Measurements from ENCODE around the gene IFITM1. TPM values are rescaled to one million over a fixed set of nuclear protein-coding genes. Genes with fewer than 3 reads are reported as not detected.

Gene IFITM1
- total and polyA plus RNA-seq, 2 of the 4 experiments (the other 2 are of a cell fraction) = 24.2 to 68.9 TPM

DNA sequence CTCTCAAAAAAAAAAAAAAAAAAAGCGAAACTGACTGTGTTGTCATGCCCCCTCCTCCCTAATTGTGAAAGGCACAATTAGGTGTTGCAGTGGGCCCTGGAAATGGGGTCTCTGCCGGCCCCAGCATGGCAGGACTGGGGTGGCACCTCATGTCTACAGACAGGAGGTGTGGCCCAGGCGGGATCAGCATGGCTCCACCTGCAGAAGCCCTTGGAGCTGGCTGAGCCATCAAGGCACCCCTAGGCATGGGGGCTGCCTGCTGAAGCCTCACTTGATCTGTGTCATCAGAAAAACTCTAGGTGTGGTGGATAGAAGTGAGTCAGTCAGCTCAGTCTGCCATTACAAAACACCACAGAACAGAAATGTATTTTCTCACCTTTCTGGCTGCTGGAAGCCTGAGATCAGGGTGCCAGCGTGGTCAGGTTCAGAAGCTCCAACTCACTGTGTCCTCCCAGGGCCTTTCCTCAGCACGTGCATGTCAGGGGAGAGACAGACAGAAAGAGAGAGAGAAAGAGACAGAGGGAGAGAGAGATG, 45.4 kb downstream of the IFITM1 start:
- Histone ChIP-seq H3K23ac (ENCODE audit: low read depth, low read length) (no peak overlapping the region), H4K91ac (ENCODE audit: insufficient read depth, low read depth, low read length) (no peak overlapping the region), H2BK15ac (ENCODE audit: low read depth, low read length) (no peak overlapping the region), H3K79me1 (ENCODE audit: low read depth in 1 of 2, low read length in 2 of 2) (peaks cover 0 to 14% of the 10 kb centered on the region in 2 experiments; a peak in 1 of 4 replicates), H2BK20ac (ENCODE audit: low read depth, low read length) (no peak overlapping the region), H4K5ac (ENCODE audit: low read depth, low read length) (no peak overlapping the region), H3K18ac (ENCODE audit: low read depth, low read length) (no peak overlapping the region), H3K36me3 (ENCODE audit: control insufficient read depth, insufficient read depth, low read length) (no peaks in the 10 kb centered on the region), H3K4me1 (ENCODE audit: control insufficient read depth, insufficient read depth, low read length) (peaks cover 8% of the 10 kb centered on the region), H3K4me2 (ENCODE audit: low read depth, low read length) (no peak overlapping the region), H4K8ac (ENCODE audit: low read depth in 2 of 2, low read length in 2 of 2) (no peak overlapping the region), H3K27me3 (ENCODE audit: control insufficient read depth, insufficient read depth, low read length) (peaks cover 10% of the 10 kb centered on the region), H2AFZ (replicated peaks; ENCODE audit: low read length, poor library complexity) (no peak overlapping the region), H3K14ac (replicated peaks; ENCODE audit: low read depth, low read length) (no peak overlapping the region), H3K9me1 (ENCODE audit: insufficient read depth, low read length) (peaks cover 22% of the 10 kb centered on the region), H3K9ac (ENCODE audit: low read depth, low read length) (no peak overlapping the region), H3K27ac (ENCODE audit: insufficient read depth, low read length) (no peak overlapping the region), H3K4me3 (ENCODE audit: insufficient read depth, low read depth, low read length) (no peak overlapping the region), H3K4ac (ENCODE audit: low read depth, low read length) (no peak overlapping the region), H2BK120ac (ENCODE audit: low read depth, low read length) (no peak overlapping the region), H2AK5ac (ENCODE audit: low read depth, low read length) (no peak overlapping the region), H2AK9ac (replicated peaks; ENCODE audit: low read depth, low read length, poor library complexity) (no peak overlapping the region), H3K56ac (ENCODE audit: extremely low read depth, insufficient read depth, low read length) (no peak overlapping the region), H3K9me3 (ENCODE audit: control insufficient read depth, insufficient read depth, low read length) (peaks cover 2% of the 10 kb centered on the region; the same call in 1 of the 2 replicates), H2BK5ac (ENCODE audit: low read depth, low read length, poor library complexity, severe bottlenecking) (no peak overlapping the region), H4K20me1 (ENCODE audit: insufficient read depth, low read length) (no peaks in the 10 kb centered on the region; the same call in 1 of the 2 replicates)
- DNase-seq (no peak), ATAC-seq (ENCODE audit: low read depth) (no peak)
- POLR2A ChIA-PET (ENCODE audit: unreplicated experiment) = no interaction called here
- in situ Hi-C loops (cut with MboI; ENCODE audit: low sequenced_read_pairs) = loop anchor here (10.0 kb wide), 1 partner anchor 54 kb away; the partner anchor contains the start of gene IFITM2
- WGBS, 2 experiments (ENCODE audit: extremely low coverage in 2 of 2, insufficient read length in 1 of 2) = 57% methylated on average over 1 of the region's 5 CpGs; no CpG with 5 or more reads in 1 of the 2 experiments
- intact Hi-C loops (cut with micrococcal nuclease) = no loop called here
- dilution Hi-C loops (cut with HindIII; ENCODE audit: low sequenced_read_pairs, unreplicated experiment) = no loop called here
- no TSS peak for BruUV-seq (replicated peaks)
- TF ChIP-seq, protein P1, sequence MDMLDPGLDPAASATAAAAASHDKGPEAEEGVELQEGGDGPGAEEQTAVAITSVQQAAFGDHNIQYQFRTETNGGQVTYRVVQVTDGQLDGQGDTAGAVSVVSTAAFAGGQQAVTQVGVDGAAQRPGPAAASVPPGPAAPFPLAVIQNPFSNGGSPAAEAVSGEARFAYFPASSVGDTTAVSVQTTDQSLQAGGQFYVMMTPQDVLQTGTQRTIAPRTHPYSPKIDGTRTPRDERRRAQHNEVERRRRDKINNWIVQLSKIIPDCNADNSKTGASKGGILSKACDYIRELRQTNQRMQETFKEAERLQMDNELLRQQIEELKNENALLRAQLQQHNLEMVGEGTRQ (IDR thresholded peaks at IDR 0.05; ENCODE audit: low read depth, low read length) = no peak
- TF ChIP-seq POLR2A (IDR thresholded peaks at IDR 0.05; ENCODE audit: low read depth, low read length) (no peak), MAFK (IDR thresholded peaks at IDR 0.05; ENCODE audit: low read depth, low read length) (no peak), RCOR1 (IDR thresholded peaks at IDR 0.05; ENCODE audit: insufficient replicate concordance, low read length) (no peak), CHD1 (IDR thresholded peaks at IDR 0.05; ENCODE audit: low read depth, low read length) (no peak), MAZ (IDR thresholded peaks at IDR 0.05; ENCODE audit: borderline replicate concordance, low read depth, low read length) (no peak), RFX5 (IDR thresholded peaks at IDR 0.05; ENCODE audit: low read depth, low read length) (no peak), NFE2L2 (IDR thresholded peaks at IDR 0.05; ENCODE audit: low read depth, low read length) (no peak), CEBPB (IDR thresholded peaks at IDR 0.05; ENCODE audit: low read depth, low read length) (no peak), MXI1 (IDR thresholded peaks at IDR 0.05; ENCODE audit: borderline replicate concordance, low read depth, low read length) (no peak), SMC3 (IDR thresholded peaks at IDR 0.05; ENCODE audit: low read depth, low read length) (no peak), RAD21 (IDR thresholded peaks at IDR 0.05; ENCODE audit: low read length) (no peak)
- TF ChIP-seq, protein P2, sequence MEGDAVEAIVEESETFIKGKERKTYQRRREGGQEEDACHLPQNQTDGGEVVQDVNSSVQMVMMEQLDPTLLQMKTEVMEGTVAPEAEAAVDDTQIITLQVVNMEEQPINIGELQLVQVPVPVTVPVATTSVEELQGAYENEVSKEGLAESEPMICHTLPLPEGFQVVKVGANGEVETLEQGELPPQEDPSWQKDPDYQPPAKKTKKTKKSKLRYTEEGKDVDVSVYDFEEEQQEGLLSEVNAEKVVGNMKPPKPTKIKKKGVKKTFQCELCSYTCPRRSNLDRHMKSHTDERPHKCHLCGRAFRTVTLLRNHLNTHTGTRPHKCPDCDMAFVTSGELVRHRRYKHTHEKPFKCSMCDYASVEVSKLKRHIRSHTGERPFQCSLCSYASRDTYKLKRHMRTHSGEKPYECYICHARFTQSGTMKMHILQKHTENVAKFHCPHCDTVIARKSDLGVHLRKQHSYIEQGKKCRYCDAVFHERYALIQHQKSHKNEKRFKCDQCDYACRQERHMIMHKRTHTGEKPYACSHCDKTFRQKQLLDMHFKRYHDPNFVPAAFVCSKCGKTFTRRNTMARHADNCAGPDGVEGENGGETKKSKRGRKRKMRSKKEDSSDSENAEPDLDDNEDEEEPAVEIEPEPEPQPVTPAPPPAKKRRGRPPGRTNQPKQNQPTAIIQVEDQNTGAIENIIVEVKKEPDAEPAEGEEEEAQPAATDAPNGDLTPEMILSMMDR (conservative IDR thresholded peaks at IDR 0.05; ENCODE audit: low read depth, low read length) = no peak
- TF ChIP-seq, protein P3, sequence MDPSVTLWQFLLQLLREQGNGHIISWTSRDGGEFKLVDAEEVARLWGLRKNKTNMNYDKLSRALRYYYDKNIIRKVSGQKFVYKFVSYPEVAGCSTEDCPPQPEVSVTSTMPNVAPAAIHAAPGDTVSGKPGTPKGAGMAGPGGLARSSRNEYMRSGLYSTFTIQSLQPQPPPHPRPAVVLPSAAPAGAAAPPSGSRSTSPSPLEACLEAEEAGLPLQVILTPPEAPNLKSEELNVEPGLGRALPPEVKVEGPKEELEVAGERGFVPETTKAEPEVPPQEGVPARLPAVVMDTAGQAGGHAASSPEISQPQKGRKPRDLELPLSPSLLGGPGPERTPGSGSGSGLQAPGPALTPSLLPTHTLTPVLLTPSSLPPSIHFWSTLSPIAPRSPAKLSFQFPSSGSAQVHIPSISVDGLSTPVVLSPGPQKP (IDR thresholded peaks at IDR 0.05; ENCODE audit: borderline replicate concordance, low read depth, low read length) = no peak
- CTCF ChIA-PET = no interaction called here

Data from IMR-90 (cell line).